ENCODE data around the gene TLE6. TPM values are rescaled to one million over a fixed set of nuclear protein-coding genes. Genes with fewer than 3 reads are reported as not detected.
"Not testable (repeated sequence)": the region's sequence is repeated elsewhere in the genome, so short reads cannot be mapped to it uniquely, and the experiment has no call there.

The TLE6 gene
- total and polyA plus RNA-seq, 9 donors, result 0.51 to 1.5 (median 0.86) TPM

GRCh38 chr19:2950286-2951124, 26.9 kb upstream of the TLE6 start:
- under 1% methylated on average over 43 of the region's 53 CpGs for WGBS (ENCODE audit: insufficient coverage)
- Histone ChIP-seq H3K9me3 (replicated peaks; ENCODE audit: control insufficient read depth, low read depth, low read length) (no peaks in the 10 kb centered on the region), H3K4me3 (ENCODE audit: low read length) (peak overlapping the region; percentile 82), H3K27me3 (ENCODE audit: control insufficient read depth, insufficient read depth, low read length) (no peaks in the 10 kb centered on the region), H3K27ac (ENCODE audit: low read length) (peak overlapping the region; percentile 97), H3K4me1 (ENCODE audit: control insufficient read depth, insufficient read depth, low read length) (peaks cover 9% of the 10 kb centered on the region), H3K36me3 (ENCODE audit: control insufficient read depth, insufficient read depth, low read length) (peaks cover 2% of the 10 kb centered on the region)
- DNase-seq, result peak; percentile 100

GRCh38 chr19:2952953-2953481, 24.3 kb upstream of the TLE6 start:
- Histone ChIP-seq H3K4me1 (ENCODE audit: control insufficient read depth, insufficient read depth, low read length) (peaks cover 9% of the 10 kb centered on the region), H3K36me3 (ENCODE audit: control insufficient read depth, insufficient read depth, low read length) (peaks cover 2% of the 10 kb centered on the region), H3K4me3 (ENCODE audit: low read length) (no peak overlapping the region), H3K27ac (ENCODE audit: low read length) (no peak overlapping the region), H3K27me3 (ENCODE audit: control insufficient read depth, insufficient read depth, low read length) (no peaks in the 10 kb centered on the region), H3K9me3 (replicated peaks; ENCODE audit: control insufficient read depth, low read depth, low read length) (no peaks in the 10 kb centered on the region)
- no peak for DNase-seq
- 72% methylated on average over 5 of the region's 9 CpGs for WGBS (ENCODE audit: insufficient coverage)

GRCh38 chr19:2957160-2957559, 20.2 kb upstream of the TLE6 start:
- H3K36me3 ChIP-seq (ENCODE audit: control insufficient read depth, insufficient read depth, low read length), result no peaks in the 10 kb centered on the region
- H3K27ac ChIP-seq (ENCODE audit: low read length), result no peak overlapping the region
- no peaks in the 10 kb centered on the region for H3K27me3 ChIP-seq (ENCODE audit: control insufficient read depth, insufficient read depth, low read length)
- 100% methylated on average over 1 of the region's 5 CpGs for WGBS (ENCODE audit: insufficient coverage)
- no peak overlapping the region for H3K4me3 ChIP-seq (ENCODE audit: low read length)
- no peaks in the 10 kb centered on the region for H3K9me3 ChIP-seq (replicated peaks; ENCODE audit: control insufficient read depth, low read depth, low read length)
- H3K4me1 ChIP-seq (ENCODE audit: control insufficient read depth, insufficient read depth, low read length), result peaks cover under 1% of the 10 kb centered on the region
- no peak for DNase-seq

- H3K9me3 ChIP-seq (replicated peaks; ENCODE audit: control insufficient read depth, low read depth, low read length), result no peaks in the 10 kb centered on the region
- no peak for DNase-seq
- 88% methylated on average over 10 of the region's 12 CpGs for WGBS (ENCODE audit: insufficient coverage)
- no peak overlapping the region for H3K4me3 ChIP-seq (ENCODE audit: low read length)
- peaks cover 3% of the 10 kb centered on the region for H3K4me1 ChIP-seq (ENCODE audit: control insufficient read depth, insufficient read depth, low read length)
- H3K27ac ChIP-seq (ENCODE audit: low read length), result no peak overlapping the region
- H3K36me3 ChIP-seq (ENCODE audit: control insufficient read depth, insufficient read depth, low read length), result no peaks in the 10 kb centered on the region
- no peaks in the 10 kb centered on the region for H3K27me3 ChIP-seq (ENCODE audit: control insufficient read depth, insufficient read depth, low read length)
Observed at GRCh38 chr19:2960120-2960519, 17.2 kb upstream of the TLE6 start.

GRCh38 chr19:2962018-2962670, 15.2 kb upstream of the TLE6 start:
- peak; percentile 87 for DNase-seq
- Histone ChIP-seq H3K9me3 (replicated peaks; ENCODE audit: control insufficient read depth, low read depth, low read length) (no peaks in the 10 kb centered on the region), H3K27me3 (ENCODE audit: control insufficient read depth, insufficient read depth, low read length) (no peaks in the 10 kb centered on the region), H3K36me3 (ENCODE audit: control insufficient read depth, insufficient read depth, low read length) (no peaks in the 10 kb centered on the region), H3K27ac (ENCODE audit: low read length) (no peak overlapping the region), H3K4me1 (ENCODE audit: control insufficient read depth, insufficient read depth, low read length) (peaks cover 9% of the 10 kb centered on the region), H3K4me3 (ENCODE audit: low read length) (no peak overlapping the region)
- 22% methylated on average over 7 of the region's 17 CpGs for WGBS (ENCODE audit: insufficient coverage)

GRCh38 chr19:2963122-2963521, 14.2 kb upstream of the TLE6 start:
- 89% methylated on average over 3 of the region's 5 CpGs for WGBS (ENCODE audit: insufficient coverage)
- H3K36me3 ChIP-seq (ENCODE audit: control insufficient read depth, insufficient read depth, low read length), result no peaks in the 10 kb centered on the region
- no peak overlapping the region for H3K4me3 ChIP-seq (ENCODE audit: low read length)
- H3K9me3 ChIP-seq (replicated peaks; ENCODE audit: control insufficient read depth, low read depth, low read length), result no peaks in the 10 kb centered on the region
- no peak for DNase-seq
- no peaks in the 10 kb centered on the region for H3K27me3 ChIP-seq (ENCODE audit: control insufficient read depth, insufficient read depth, low read length)
- H3K4me1 ChIP-seq (ENCODE audit: control insufficient read depth, insufficient read depth, low read length), result peaks cover 9% of the 10 kb centered on the region
- no peak overlapping the region for H3K27ac ChIP-seq (ENCODE audit: low read length)

GRCh38 chr19:2963631-2964030, 13.7 kb upstream of the TLE6 start:
- not testable (repeated sequence) for H3K9me3 ChIP-seq (replicated peaks; ENCODE audit: control insufficient read depth, low read depth, low read length); H3K27ac ChIP-seq (ENCODE audit: low read length); H3K4me3 ChIP-seq (ENCODE audit: low read length); H3K4me1 ChIP-seq (ENCODE audit: control insufficient read depth, insufficient read depth, low read length); H3K27me3 ChIP-seq (ENCODE audit: control insufficient read depth, insufficient read depth, low read length); DNase-seq; H3K36me3 ChIP-seq (ENCODE audit: control insufficient read depth, insufficient read depth, low read length)
- 60% methylated on average over 2 of the region's 12 CpGs for whole genome bisulfite sequencing (ENCODE audit: insufficient coverage)

- Histone ChIP-seq H3K4me3 (ENCODE audit: low read length) (no peak overlapping the region), H3K4me1 (ENCODE audit: control insufficient read depth, insufficient read depth, low read length) (peaks cover 17% of the 10 kb centered on the region), H3K27me3 (ENCODE audit: control insufficient read depth, insufficient read depth, low read length) (no peaks in the 10 kb centered on the region), H3K36me3 (ENCODE audit: control insufficient read depth, insufficient read depth, low read length) (no peaks in the 10 kb centered on the region), H3K9me3 (replicated peaks; ENCODE audit: control insufficient read depth, low read depth, low read length) (no peaks in the 10 kb centered on the region), H3K27ac (ENCODE audit: low read length) (no peak overlapping the region)
- WGBS (ENCODE audit: insufficient coverage), result 100% methylated on average over 3 of the region's 5 CpGs
- DNase-seq, result no peak
Observed at GRCh38 chr19:2964874-2965273, 12.5 kb upstream of the TLE6 start.

- Histone ChIP-seq H3K4me3 (ENCODE audit: low read length) (no peak overlapping the region), H3K9me3 (replicated peaks; ENCODE audit: control insufficient read depth, low read depth, low read length) (no peaks in the 10 kb centered on the region), H3K36me3 (ENCODE audit: control insufficient read depth, insufficient read depth, low read length) (no peaks in the 10 kb centered on the region), H3K4me1 (ENCODE audit: control insufficient read depth, insufficient read depth, low read length) (peaks cover 34% of the 10 kb centered on the region), H3K27me3 (ENCODE audit: control insufficient read depth, insufficient read depth, low read length) (no peaks in the 10 kb centered on the region), H3K27ac (ENCODE audit: low read length) (no peak overlapping the region)
- 73% methylated on average over 4 of the region's 8 CpGs for WGBS (ENCODE audit: insufficient coverage)
- DNase-seq, result no peak
Observed at GRCh38 chr19:2967972-2968371, 9.4 kb upstream of the TLE6 start.

- Histone ChIP-seq H3K4me3 (ENCODE audit: low read length) (no peak overlapping the region), H3K27ac (ENCODE audit: low read length) (peak overlapping the region; percentile 67), H3K27me3 (ENCODE audit: control insufficient read depth, insufficient read depth, low read length) (no peaks in the 10 kb centered on the region), H3K4me1 (ENCODE audit: control insufficient read depth, insufficient read depth, low read length) (peaks cover 35% of the 10 kb centered on the region), H3K36me3 (ENCODE audit: control insufficient read depth, insufficient read depth, low read length) (no peaks in the 10 kb centered on the region), H3K9me3 (replicated peaks; ENCODE audit: control insufficient read depth, low read depth, low read length) (no peaks in the 10 kb centered on the region)
- 10% methylated on average over 2 of the region's 5 CpGs for WGBS (ENCODE audit: insufficient coverage)
- peak; percentile 91 for DNase-seq
Observed at GRCh38 chr19:2969104-2969504, 8.3 kb upstream of the TLE6 start.

Data from muscle of leg (tissue), 11 donors.